T-helper 2 cell (primary cell): ENCODE measurements around the gene SERPINA1.
"Not testable (repeated sequence)": the region's sequence is repeated elsewhere in the genome, so short reads cannot be mapped to it uniquely, and the experiment has no call there.

Source experiments
- DNase-seq, 5 experiments: peaks; one replicate each; pipeline versions ENCODE4 v3.0.0 to v3.0.0-alpha.2; 2012 to 2022
- total RNA-seq, 2 donors: gene quantifications; one replicate each; lab custom pipeline; 2026; lab: John Stamatoyannopoulos, UW

SERPINA1 gene
- total RNA-seq: 0 to 0.07 reads per million in 2 donors

GRCh38 chr14:94388384-94389103 is at the start of gene SERPINA1:
SERPINA1 (minus strand) TSS chr14:94388602; CDS start chr14:94383237, 5,365 bp downstream.
- DNase-seq: no peak

- no peak for DNase-seq
These were observed 40.2 kb upstream of the SERPINA1 start for GRCh38 chr14:94428610-94429009.

GRCh38 chr14:94427016-94427613 is 38.7 kb upstream of the SERPINA1 start:
- DNase-seq: no peak

- DNase-seq: no peak
These were observed 38.1 kb upstream of the SERPINA1 start for GRCh38 chr14:94426526-94426925.

- no peak for DNase-seq
These were observed 36.0 kb upstream of the SERPINA1 start for GRCh38 chr14:94424371-94424770.

GRCh38 chr14:94423453-94424056 is 35.2 kb upstream of the SERPINA1 start:
- DNase-seq: peak in 2 of 5 experiments; percentile 35 to 46

- no peak for DNase-seq
These were observed 32.9 kb upstream of the SERPINA1 start for GRCh38 chr14:94421316-94421715.

GRCh38 chr14:94417497-94418205 is 29.2 kb upstream of the SERPINA1 start:
- not testable (repeated sequence) for DNase-seq

GRCh38 chr14:94412671-94413638 is 24.6 kb upstream of the SERPINA1 start:
- no peak for DNase-seq

GRCh38 chr14:94411638-94412037 is 23.2 kb upstream of the SERPINA1 start:
- DNase-seq: no peak

- not testable (repeated sequence) for DNase-seq
These were observed 21.0 kb upstream of the SERPINA1 start for GRCh38 chr14:94409430-94409829.

GRCh38 chr14:94408546-94409095 is 20.2 kb upstream of the SERPINA1 start:
- no peak for DNase-seq

GRCh38 chr14:94407906-94408305 is 19.5 kb upstream of the SERPINA1 start:
- DNase-seq: no peak

- no peak for DNase-seq
These were observed 18.5 kb upstream of the SERPINA1 start for GRCh38 chr14:94406910-94407309.

GRCh38 chr14:94405486-94405885 is 17.1 kb upstream of the SERPINA1 start:
- DNase-seq: no peak

GRCh38 chr14:94404561-94404960 is 16.2 kb upstream of the SERPINA1 start:
- DNase-seq: no peak

GRCh38 chr14:94403312-94403932 is 15.0 kb upstream of the SERPINA1 start:
- DNase-seq: no peak

- DNase-seq: no peak
These were observed 12.7 kb upstream of the SERPINA1 start for GRCh38 chr14:94401083-94401482.

- no peak for DNase-seq
These were observed 12.0 kb upstream of the SERPINA1 start for GRCh38 chr14:94400422-94400841.

- no peak for DNase-seq
These were observed 10.1 kb upstream of the SERPINA1 start for GRCh38 chr14:94398536-94398935.

- no peak for DNase-seq
These were observed 9.7 kb upstream of the SERPINA1 start for GRCh38 chr14:94398182-94398479.
